SK-N-MC (cell line): ENCODE measurements around the gene MAP7.
"Not testable (repeated sequence)": the region's sequence is repeated elsewhere in the genome, so short reads cannot be mapped to it uniquely, and the experiment has no call there.

Experiments used
- DNase-seq: peaks from one replicate; pipeline ENCODE4 v3.0.0-alpha.2; 2011; ENCODE audit warnings: low read depth, low spot score
- H3K27ac ChIP-seq: fragments of 200-600 bp; sonication (generic); 2 replicates; pipeline ENCODE4 v1.5.1; 2016; ENCODE audit warnings: mixed run types
- H3K36me3 ChIP-seq: fragments of 200-600 bp; sonication (generic); 2 replicates; pipeline ENCODE4 v1.6.1; 2017; ENCODE audit warnings: antibody characterized with exemption, low read length, mixed read lengths; ENCODE audit not compliant: insufficient read depth
- H3K4me3 ChIP-seq: fragments of 200-600 bp; sonication (generic); 2 replicates; pipeline ENCODE4 v1.5.1; 2016
- H3K9ac ChIP-seq: fragments of 200-600 bp; sonication (generic); 2 replicates; pipeline ENCODE4 v1.8.0; 2017; ENCODE audit warnings: mixed run types, mixed read lengths; ENCODE audit not compliant: insufficient read length
- H3K9me3 ChIP-seq: fragments of 200-600 bp; sonication (generic); 2 replicates; pipeline ENCODE4 v1.6.1; 2017; ENCODE audit warnings: low read depth, mild to moderate bottlenecking, antibody characterized with exemption, low read length, moderate library complexity, mixed read lengths
- EZH2 ChIP-seq: fragments of 200-600 bp; sonication (generic); IDR thresholded peaks from one replicate; pipeline ENCODE4 v1.6.1; 2017; ENCODE audit warnings: antibody characterized with exemption
- FOXP2 ChIP-seq: optimal IDR thresholded peaks from 2 replicates; pipeline ENCODE3; 2011; ENCODE audit warnings: mild to moderate bottlenecking, moderate library complexity; ENCODE audit not compliant: insufficient read depth; ENCODE audit errors: extremely low read length, control extremely low read depth
- POLR2AphosphoS5 ChIP-seq: IDR thresholded peaks from 2 replicates; pipeline ENCODE4 v1.6.1; 2012; ENCODE audit warnings: mild to moderate bottlenecking, low read depth, low read length, borderline replicate concordance

The MAP7 gene

GRCh38 chr6:136487759-136488425 lies 62.3 kb downstream of the MAP7 start:
- Histone ChIP-seq H3K36me3 (no peaks in the 10 kb centered on the region), H3K9me3 (no peaks in the 10 kb centered on the region), H3K9ac (no peak overlapping the region), H3K4me3 (no peak overlapping the region), H3K27ac (no peak overlapping the region)
- no peak for TF ChIP-seq FOXP2
- TF ChIP-seq EZH2 = no peak
- no peak for TF ChIP-seq POLR2AphosphoS5
- no peak for DNase-seq

- Histone ChIP-seq H3K9ac (no peak overlapping the region), H3K9me3 (no peaks in the 10 kb centered on the region), H3K27ac (no peak overlapping the region), H3K4me3 (no peak overlapping the region), H3K36me3 (no peaks in the 10 kb centered on the region)
- DNase-seq = no peak
- TF ChIP-seq FOXP2 (no peak), EZH2 (no peak), POLR2AphosphoS5 (no peak)
Measured at GRCh38 chr6:136486357-136486756, 63.9 kb downstream of the MAP7 start.

- H3K36me3 ChIP-seq = no peaks in the 10 kb centered on the region
- TF ChIP-seq FOXP2 = no peak
- no peak for TF ChIP-seq EZH2
- TF ChIP-seq POLR2AphosphoS5 = no peak
- no peak overlapping the region for H3K27ac ChIP-seq
- DNase-seq = no peak
- H3K9me3 ChIP-seq = no peaks in the 10 kb centered on the region
- H3K9ac ChIP-seq = no peak overlapping the region
- no peak overlapping the region for H3K4me3 ChIP-seq
Measured at GRCh38 chr6:136483906-136484305, 66.3 kb downstream of the MAP7 start.

- H3K9me3 ChIP-seq, H3K27ac ChIP-seq, H3K4me3 ChIP-seq, H3K9ac ChIP-seq, DNase-seq, H3K36me3 ChIP-seq: not testable (repeated sequence)
Measured at GRCh38 chr6:136483005-136483404, 67.2 kb downstream of the MAP7 start.

- no peak for DNase-seq
- TF ChIP-seq POLR2AphosphoS5 = no peak
- no peak for TF ChIP-seq EZH2
- no peak for TF ChIP-seq FOXP2
- no peak overlapping the region for H3K4me3 ChIP-seq
- H3K36me3 ChIP-seq = no peaks in the 10 kb centered on the region
- no peak overlapping the region for H3K27ac ChIP-seq
- no peak overlapping the region for H3K9ac ChIP-seq
- H3K9me3 ChIP-seq = no peaks in the 10 kb centered on the region
Measured at GRCh38 chr6:136477548-136477947, 72.7 kb downstream of the MAP7 start.

GRCh38 chr6:136475686-136476085 lies 74.5 kb downstream of the MAP7 start:
- no peak overlapping the region for H3K4me3 ChIP-seq
- TF ChIP-seq EZH2 (no peak), FOXP2 (no peak), POLR2AphosphoS5 (no peak)
- H3K9ac ChIP-seq = no peak overlapping the region

GRCh38 chr6:136474241-136474640 lies 76.0 kb downstream of the MAP7 start:
- Histone ChIP-seq H3K27ac (no peak overlapping the region), H3K9me3 (no peaks in the 10 kb centered on the region), H3K4me3 (no peak overlapping the region), H3K36me3 (no peaks in the 10 kb centered on the region), H3K9ac (no peak overlapping the region)
- no peak for TF ChIP-seq FOXP2
- TF ChIP-seq POLR2AphosphoS5 = no peak
- TF ChIP-seq EZH2 = no peak
- DNase-seq = no peak

More at GRCh38 chr6:136475686-136476085, 74.5 kb downstream of the MAP7 start:
- Histone ChIP-seq H3K9me3 (no peaks in the 10 kb centered on the region), H3K27ac (no peak overlapping the region), H3K36me3 (no peaks in the 10 kb centered on the region)
- no peak for DNase-seq

- H3K27ac ChIP-seq = no peak overlapping the region
- DNase-seq = no peak
- no peaks in the 10 kb centered on the region for H3K36me3 ChIP-seq
- no peaks in the 10 kb centered on the region for H3K9me3 ChIP-seq
- TF ChIP-seq EZH2 (no peak), POLR2AphosphoS5 (no peak)
- no peak overlapping the region for H3K4me3 ChIP-seq
- no peak overlapping the region for H3K9ac ChIP-seq
Measured at GRCh38 chr6:136471922-136472321, 78.3 kb downstream of the MAP7 start.

GRCh38 chr6:136471372-136471771 lies 78.8 kb downstream of the MAP7 start:
- Histone ChIP-seq H3K27ac (no peak overlapping the region), H3K4me3 (no peak overlapping the region), H3K9ac (no peak overlapping the region), H3K36me3 (no peaks in the 10 kb centered on the region), H3K9me3 (no peaks in the 10 kb centered on the region)
- DNase-seq = no peak
- TF ChIP-seq POLR2AphosphoS5 = no peak
- no peak for TF ChIP-seq EZH2
- TF ChIP-seq FOXP2 = no peak
